CD4-positive, alpha-beta T cell treated with Interleukin-1 beta for 1 hour (primary cell): ENCODE measurements around the gene SKOR1.

Source experiments
- DNase-seq, 2 donors: peaks; one replicate each; pipeline ENCODE4 v3.0.0-alpha.2; 2020 to 2022

SKOR1 gene

DNA sequence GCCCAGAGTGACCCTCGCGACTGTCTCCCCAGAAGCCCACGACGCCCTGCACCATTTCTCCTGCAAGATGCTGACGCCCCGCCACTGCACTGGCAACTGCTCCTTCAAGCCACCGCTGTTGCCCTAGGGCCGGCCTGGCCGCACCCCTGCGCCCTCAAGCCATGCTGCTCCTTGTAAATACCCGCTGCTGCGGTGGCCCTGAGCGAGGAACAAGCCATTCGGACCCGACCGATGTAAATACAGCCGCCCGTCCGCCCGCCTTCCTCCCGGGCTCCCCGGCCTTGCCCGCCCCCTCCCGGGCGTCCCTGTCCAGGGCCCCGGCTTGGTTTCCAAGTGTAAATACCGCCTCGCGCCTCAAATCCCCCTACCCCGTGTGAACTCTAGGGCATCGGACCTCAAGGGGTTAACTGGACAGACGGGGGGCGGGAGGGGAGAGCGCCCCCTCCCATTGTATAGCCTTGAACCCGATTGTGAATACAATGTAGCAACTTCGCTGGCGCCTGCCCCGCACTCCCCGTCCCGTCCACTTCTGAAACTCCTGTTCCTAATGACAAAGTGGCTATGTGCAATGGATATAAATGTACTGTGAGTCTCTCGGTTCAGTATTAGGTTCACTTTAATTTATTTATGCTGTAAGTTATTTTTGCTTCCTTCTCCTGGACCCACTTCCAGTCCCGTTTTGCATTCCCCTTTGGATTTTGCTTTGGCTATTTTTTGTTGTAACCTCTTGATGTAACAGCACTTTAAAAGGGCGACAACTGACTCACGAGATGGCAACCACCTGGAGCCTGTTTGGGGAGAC, 8.6 kb downstream of the SKOR1 start:
- peak in 1 of 2 donors; percentile 29 for DNase-seq

GRCh38 chr15:67834581-67835296, 9.4 kb downstream of the SKOR1 start:
- DNase-seq = no peak

DNA sequence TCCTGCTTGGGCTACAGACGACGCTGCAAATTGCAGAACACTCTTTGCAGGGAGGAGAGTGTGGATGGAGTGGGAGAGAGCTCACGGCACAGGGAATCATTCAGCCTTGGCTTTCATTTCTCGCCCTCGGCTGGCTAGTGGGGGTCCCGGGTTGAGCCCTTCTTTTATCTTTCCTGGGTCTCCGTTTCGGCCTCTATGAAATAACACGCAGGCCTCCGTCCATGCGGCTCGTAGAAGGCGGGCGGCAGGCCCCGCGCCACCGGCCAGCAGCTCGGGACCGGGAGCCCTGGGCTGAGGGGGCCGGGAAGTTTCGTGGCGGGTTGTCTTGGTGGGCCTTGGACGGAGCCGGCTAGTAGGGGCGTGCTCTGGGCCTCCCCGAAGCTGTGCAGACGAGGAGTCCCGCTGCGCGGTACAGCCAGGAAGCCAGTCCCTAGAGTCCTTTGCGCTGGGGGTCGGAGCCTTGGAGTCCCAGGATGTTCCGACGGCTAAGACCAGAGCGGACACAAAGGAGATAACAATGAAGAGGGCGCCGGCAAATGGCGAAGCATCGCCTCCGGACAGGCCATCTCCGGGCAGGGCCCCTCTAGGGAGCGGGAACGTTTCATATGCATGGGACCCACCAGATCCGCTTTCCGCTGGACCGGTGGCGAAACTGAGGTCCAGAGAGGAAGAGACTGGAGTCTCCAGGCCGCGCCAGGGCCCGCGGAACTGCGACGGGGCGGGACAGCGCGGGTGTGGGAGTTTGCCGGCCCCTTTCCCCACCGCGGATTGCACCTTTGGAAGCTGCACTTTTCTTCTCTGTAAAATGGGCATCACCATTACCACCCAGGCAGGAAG, 10.2 kb downstream of the SKOR1 start:
- DNase-seq = no peak

GRCh38 chr15:67836134-67836455, 10.8 kb downstream of the SKOR1 start:
- no peak for DNase-seq

- peak; percentile 53 to 69 for DNase-seq
Observed at GRCh38 chr15:67836477-67836876, 11.2 kb downstream of the SKOR1 start.

DNA sequence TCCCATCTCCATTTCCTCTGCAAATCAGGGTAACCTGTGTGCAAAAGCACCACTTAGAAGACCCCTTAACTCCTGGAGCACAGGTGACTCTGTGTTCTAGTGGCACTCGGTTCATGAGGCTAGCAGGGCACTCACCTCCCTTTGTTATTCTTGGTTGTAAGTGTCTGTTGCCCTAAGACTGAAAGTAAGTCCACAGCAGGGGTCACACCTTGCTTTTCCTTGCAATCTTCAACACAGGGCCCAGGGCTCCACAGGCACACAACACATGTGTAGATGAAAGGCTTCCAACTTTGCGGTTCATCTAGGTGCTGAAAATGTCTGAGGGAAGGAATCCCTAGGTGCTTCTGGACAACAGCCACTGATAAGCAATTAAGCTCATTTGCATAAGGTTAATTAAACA, 11.6 kb downstream of the SKOR1 start:
- DNase-seq = no peak

DNA sequence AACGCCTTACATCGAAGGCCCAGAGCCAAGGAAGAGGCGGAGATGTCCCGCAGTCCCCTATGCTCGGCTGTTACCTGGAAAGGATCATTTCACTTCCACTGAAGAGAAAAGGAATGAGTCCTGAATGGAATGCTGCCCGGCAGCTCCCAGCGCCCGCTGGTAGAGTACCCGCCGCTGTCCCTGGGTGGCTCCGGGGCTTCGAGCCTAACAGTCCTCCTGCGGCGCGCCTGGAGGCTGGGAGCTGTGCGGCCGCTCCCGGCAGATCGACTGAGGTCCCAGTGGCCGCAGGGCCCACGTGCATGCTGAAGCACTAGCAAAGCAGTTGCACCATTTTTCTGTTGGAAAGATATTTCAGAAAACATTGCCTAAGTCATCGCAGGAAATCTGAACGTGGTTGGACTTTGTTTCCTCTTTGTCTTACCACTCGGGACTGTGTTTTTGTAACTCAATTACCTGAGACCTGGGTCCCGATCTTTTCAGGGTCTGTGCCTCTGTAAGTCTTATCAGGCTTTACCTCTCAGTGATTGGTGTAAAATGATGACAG, 13.6 kb downstream of the SKOR1 start:
- DNase-seq = no peak

DNA sequence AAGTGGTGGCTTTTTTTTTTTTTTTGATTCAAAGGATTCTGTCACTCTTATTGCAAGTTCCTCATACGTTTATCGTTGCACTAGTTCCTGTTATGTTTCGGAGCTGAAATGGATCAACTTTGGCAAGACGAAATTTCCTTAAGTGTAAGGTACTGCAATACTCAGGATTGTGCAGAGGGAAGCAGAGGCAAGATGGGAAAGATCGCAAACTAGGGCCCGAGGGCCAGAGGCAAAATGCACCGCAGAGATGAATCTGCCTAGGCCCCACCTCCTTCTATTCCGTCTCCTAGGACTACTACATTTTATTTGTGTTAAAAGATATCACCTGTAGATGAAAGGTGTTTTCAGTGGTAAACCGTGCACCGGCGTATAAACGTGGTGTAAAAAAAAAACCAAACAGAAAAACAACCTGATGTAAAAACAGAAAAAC, 14.2 kb downstream of the SKOR1 start:
- no peak for DNase-seq

- DNase-seq = peak; percentile 96
Observed at GRCh38 chr15:67839929-67840748, 14.8 kb downstream of the SKOR1 start, which contains the start of gene RNU6-1. RNU6-1 (minus strand) TSS chr15:67840045.

- no peak for DNase-seq
Observed at GRCh38 chr15:67840749-67841512, 15.6 kb downstream of the SKOR1 start.

DNA sequence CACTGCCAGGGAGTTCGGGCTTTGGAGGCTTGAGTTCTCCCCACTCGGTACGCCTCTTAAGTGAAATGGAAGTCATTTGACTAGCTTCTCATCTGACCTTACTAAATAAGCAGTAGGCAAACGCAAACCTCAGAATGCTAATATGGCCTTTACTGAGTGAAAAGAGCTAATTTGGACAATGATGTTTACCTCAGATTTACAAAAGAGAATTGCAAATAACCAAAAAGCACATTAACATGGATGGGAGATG, 16.1 kb downstream of the SKOR1 start:
- DNase-seq = no peak

DNA sequence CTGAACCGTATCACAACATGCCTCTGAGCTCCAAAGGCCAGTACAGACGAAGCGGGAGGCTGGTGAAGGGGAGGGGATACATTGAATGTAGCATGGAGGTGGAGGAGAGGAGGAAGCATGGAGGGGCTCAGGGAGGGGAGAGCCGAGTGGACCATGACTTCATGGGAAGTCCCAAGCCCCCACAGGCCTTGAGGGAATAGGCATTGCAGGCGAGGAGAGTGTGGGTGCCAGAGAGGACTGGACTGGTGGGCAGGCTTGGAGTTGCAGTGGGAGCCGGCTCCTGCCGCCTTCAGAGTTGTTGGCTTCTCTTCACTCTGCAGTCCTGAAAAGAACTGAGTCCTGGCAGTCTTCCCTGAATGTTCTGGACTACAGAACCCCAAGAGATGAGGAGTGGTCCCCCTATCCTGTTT, 17.8 kb downstream of the SKOR1 start:
- DNase-seq = no peak

- DNase-seq = no peak
Observed at GRCh38 chr15:67843571-67844387, 18.5 kb downstream of the SKOR1 start.

GRCh38 chr15:67845974-67846373, 20.7 kb downstream of the SKOR1 start:
- no peak for DNase-seq

GRCh38 chr15:67849538-67849937, 24.2 kb downstream of the SKOR1 start:
- DNase-seq = no peak

- DNase-seq = no peak
Observed at GRCh38 chr15:67850336-67850735, 25.0 kb downstream of the SKOR1 start.

DNA sequence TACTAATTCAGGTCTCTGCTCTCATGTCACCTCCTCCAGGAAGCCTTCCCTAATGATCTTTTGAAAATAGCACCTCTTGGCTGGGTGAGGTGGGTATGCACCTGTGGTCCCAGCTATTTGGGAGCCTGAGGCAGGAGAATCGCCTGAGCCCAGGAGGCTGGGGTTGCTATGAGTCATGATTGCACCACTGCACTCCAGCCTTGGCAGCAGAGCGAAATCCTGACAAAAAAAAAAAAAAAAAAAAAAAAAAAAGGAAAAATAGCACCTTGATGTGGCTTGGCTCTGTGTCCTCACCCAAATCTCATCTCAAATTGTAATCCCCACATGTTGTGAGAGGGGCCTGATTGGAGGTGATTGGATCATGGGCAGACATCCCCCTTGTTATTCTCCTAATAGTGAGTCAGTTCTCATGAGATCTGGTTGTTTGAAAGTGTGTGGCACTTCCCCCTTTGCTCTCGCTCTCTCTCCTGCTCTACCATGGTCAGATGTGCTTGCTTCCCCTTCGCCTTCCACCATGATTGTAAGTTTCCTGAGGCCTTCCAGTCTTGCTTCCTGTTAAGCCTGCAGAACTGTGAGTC, 25.8 kb downstream of the SKOR1 start:
- DNase-seq = peak in 1 of 2 donors; percentile 45

DNA sequence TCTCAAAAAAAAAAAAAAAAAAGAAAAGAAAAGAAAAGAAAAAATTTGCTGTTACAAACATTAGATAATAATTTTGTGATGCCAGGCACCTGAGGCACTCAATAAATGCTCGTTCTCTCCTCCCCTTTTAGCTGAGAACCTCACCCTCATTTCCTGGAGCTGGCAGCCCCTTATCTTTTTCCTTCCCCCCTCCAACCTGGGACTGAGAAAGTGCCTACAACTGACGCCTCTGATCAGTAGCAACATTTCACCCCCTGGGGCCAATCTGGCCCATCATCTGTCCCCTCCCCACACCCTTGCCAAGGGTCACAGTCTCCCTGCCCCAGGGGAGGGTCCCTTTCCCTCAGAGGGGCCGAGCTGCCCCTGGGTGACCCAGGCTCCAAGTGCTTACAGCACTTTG, 27.1 kb downstream of the SKOR1 start:
- DNase-seq = no peak

DNA sequence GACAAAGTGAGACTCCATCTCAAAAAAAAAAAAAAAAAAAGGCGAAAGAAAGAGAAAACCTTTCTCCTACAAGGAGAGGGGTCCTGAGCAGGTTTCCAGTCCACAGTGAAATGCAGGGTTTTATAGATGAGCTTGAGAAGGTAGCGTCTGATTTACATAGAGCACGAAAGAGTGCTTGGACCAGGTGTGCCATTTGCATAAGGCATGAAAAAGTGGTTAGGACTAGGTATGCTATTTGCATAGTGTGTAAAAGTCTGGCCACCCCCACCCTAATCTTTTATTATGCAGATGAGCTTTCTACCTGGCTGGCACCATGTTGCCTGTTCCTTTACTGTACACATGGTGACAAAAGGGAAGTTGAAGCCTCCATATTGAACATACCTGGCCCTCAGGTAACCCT, 28.1 kb downstream of the SKOR1 start:
- DNase-seq = no peak

DNA sequence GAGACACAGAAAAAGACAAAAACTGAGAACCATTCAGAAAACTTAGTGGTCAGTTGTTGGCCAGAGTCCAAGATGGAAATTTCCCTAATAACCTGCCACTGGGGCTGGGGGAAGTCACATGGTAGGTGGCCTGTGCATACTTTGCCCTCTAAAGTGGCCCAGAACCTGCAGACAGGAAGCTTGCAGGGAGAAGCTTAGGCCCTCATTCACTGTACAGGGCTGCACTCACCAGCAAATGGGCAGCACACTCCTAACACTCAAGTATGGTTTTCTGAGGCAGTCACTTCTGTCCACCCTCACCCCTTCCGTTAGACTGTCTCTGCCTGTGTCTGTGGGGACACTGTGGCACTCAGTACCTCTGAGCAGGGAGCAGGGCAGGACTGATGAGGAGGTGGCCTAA, 29.0 kb downstream of the SKOR1 start:
- no peak for DNase-seq

DNA sequence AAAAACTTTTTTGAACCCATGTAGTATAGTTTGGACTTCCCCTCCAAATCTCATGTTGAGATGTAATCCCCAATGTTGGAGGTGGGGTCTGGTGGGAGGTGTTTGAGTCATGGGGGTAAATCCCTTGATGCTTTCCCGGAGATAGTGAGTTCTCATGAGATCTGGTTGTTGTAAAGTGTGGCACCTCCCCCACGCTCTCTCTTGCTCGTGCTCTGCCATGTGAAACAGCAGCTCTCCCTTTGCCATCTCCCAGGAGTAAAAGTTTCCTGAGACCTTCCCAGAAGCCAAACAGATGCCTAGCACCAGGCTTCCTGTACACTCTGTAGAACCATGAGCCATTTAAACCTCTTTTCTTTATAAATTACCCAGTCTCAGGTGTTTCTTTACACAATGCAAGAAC, 30.5 kb downstream of the SKOR1 start:
- DNase-seq = no peak
